CD14-positive monocyte (primary cell): ENCODE data around the gene NTN4. TPM values are rescaled to one million over a fixed set of nuclear protein-coding genes. Genes with fewer than 3 reads are reported as not detected.

Experiments used
- DNase-seq, 3 donors: peaks; one replicate each; pipeline ENCODE4 v3.0.0-alpha.2; 2011 to 2022
- H2AFZ ChIP-seq: 2 replicates; pipeline ENCODE4 v1.6.0; 2012; ENCODE audit warnings: mild to moderate bottlenecking, low read depth, low read length, inconsistent platforms; ENCODE audit not compliant: insufficient read depth, poor library complexity, severe bottlenecking
- H3K27ac ChIP-seq, 2 donors: 1 replicate in 1 of 2; 2 replicates in 1 of 2; pipeline ENCODE4 v1.5.1; 2012 to 2013; ENCODE audit warnings: low read length in 2 of 2, control low read depth in 1 of 2, inconsistent platforms in 1 of 2, low read depth in 1 of 2, mild to moderate bottlenecking in 1 of 2
- H3K27me3 ChIP-seq, 2 donors: one replicate each; pipeline versions ENCODE4 v1.6.0 to v1.6.1; 2011 to 2013; ENCODE audit warnings: low read length in 2 of 2; ENCODE audit not compliant: control insufficient read depth in 2 of 2, insufficient read depth in 2 of 2
- H3K36me3 ChIP-seq, 2 donors: replicated peaks in 1 of 2; 1 replicate in 1 of 2; 2 replicates in 1 of 2; pipeline versions ENCODE4 v1.5.1 to v1.6.1; 2012 to 2013; ENCODE audit warnings: low read length in 2 of 2, control low read depth in 1 of 2, inconsistent platforms in 1 of 2, mild to moderate bottlenecking in 1 of 2; ENCODE audit not compliant: insufficient read depth in 2 of 2, control insufficient read depth in 1 of 2
- H3K4me1 ChIP-seq, 2 donors: 1 replicate in 1 of 2; 2 replicates in 1 of 2; pipeline versions ENCODE4 v1.5.1 to v1.6.1; 2012 to 2013; ENCODE audit warnings: low read length in 2 of 2, control low read depth in 1 of 2, inconsistent platforms in 1 of 2, mild to moderate bottlenecking in 1 of 2, moderate library complexity in 1 of 2; ENCODE audit not compliant: insufficient read depth in 2 of 2, control insufficient read depth in 1 of 2
- H3K4me2 ChIP-seq: replicated peaks from 2 replicates; pipeline ENCODE3; 2012; ENCODE audit warnings: low read length, moderate library complexity, mild to moderate bottlenecking; ENCODE audit not compliant: poor library complexity, severe bottlenecking; ENCODE audit errors: extremely low read depth
- H3K4me3 ChIP-seq, 3 experiments: fragments of 200-600 bp in 1 of 3; sonication (generic) in 1 of 3; replicated peaks in 1 of 3; 1 replicate in 2 of 3; 2 replicates in 1 of 3; pipeline ENCODE4 v1.5.1; 2011 to 2013; ENCODE audit warnings: low read length in 3 of 3, mild to moderate bottlenecking in 3 of 3, control low read depth in 2 of 3, low read depth in 2 of 3, inconsistent platforms in 1 of 3, moderate library complexity in 1 of 3
- H3K79me2 ChIP-seq: 2 replicates; pipeline ENCODE4 v1.6.0; 2012; ENCODE audit warnings: mild to moderate bottlenecking, control low read depth, inconsistent platforms, low read length, moderate library complexity; ENCODE audit not compliant: insufficient read depth
- H3K9ac ChIP-seq: 2 replicates; pipeline ENCODE4 v1.6.0; 2017; ENCODE audit warnings: low read length, mild to moderate bottlenecking; ENCODE audit not compliant: insufficient read depth, poor library complexity, severe bottlenecking
- H3K9me3 ChIP-seq, 2 donors: replicated peaks in 1 of 2; 1 replicate in 1 of 2; 2 replicates in 1 of 2; pipeline versions ENCODE4 v1.5.1 to v1.6.1; 2012 to 2013; ENCODE audit warnings: low read length in 2 of 2, control low read depth in 1 of 2; ENCODE audit not compliant: control insufficient read depth in 1 of 2, insufficient read depth in 1 of 2
- H4K20me1 ChIP-seq: 2 replicates; pipeline ENCODE4 v1.6.0; 2012; ENCODE audit warnings: mild to moderate bottlenecking, low read length, control low read depth, moderate library complexity; ENCODE audit not compliant: insufficient read depth
- H3K27ac Mint-ChIP-seq, 7 donors: one replicate each; pipeline ENCODE4 v1.8.0; 2020; ENCODE audit warnings: mild to moderate bottlenecking in 7 of 7, mixed read lengths in 7 of 7, moderate library complexity in 6 of 7, inconsistent platforms in 2 of 7
- H3K27me3 Mint-ChIP-seq, 3 donors: one replicate each; pipeline ENCODE4 v1.8.0; 2021 to 2022; ENCODE audit warnings: low read depth in 3 of 3, mild to moderate bottlenecking in 3 of 3, mixed read lengths in 3 of 3, moderate library complexity in 3 of 3, inconsistent platforms in 1 of 3
- H3K36me3 Mint-ChIP-seq, 2 donors: one replicate each; pipeline ENCODE4 v1.8.0; 2020; ENCODE audit warnings: mixed read lengths in 2 of 2, inconsistent platforms in 1 of 2, mild to moderate bottlenecking in 1 of 2
- H3K4me1 Mint-ChIP-seq: one replicate; pipeline ENCODE4 v1.8.0; 2020; ENCODE audit warnings: mild to moderate bottlenecking, mixed read lengths
- H3K4me3 Mint-ChIP-seq, 2 donors: one replicate each; pipeline ENCODE4 v1.8.0; 2020; ENCODE audit warnings: mild to moderate bottlenecking in 2 of 2, mixed read lengths in 2 of 2, moderate library complexity in 1 of 2
- H3K9me3 Mint-ChIP-seq, 7 donors: one replicate each; pipeline ENCODE4 v1.8.0; 2020 to 2022; ENCODE audit warnings: mixed read lengths in 7 of 7, mild to moderate bottlenecking in 6 of 7, moderate library complexity in 6 of 7, inconsistent platforms in 2 of 7
- CTCF ChIP-seq: fragments of 200-600 bp; IDR thresholded peaks from one replicate; pipeline ENCODE4 v1.8.0; 2022; ENCODE audit warnings: antibody characterized with exemption, mild to moderate bottlenecking
- WGBS: methylation state at CpG from one replicate; pipeline ENCODE4 v1.1.5; 2013; ENCODE audit warnings: missing lambda C conversion rate; ENCODE audit not compliant: insufficient coverage; 5-methylcytosine and 5-hydroxymethylcytosine counted together
- intact Hi-C, 2 donors: fragments of 100-400 bp; cut with micrococcal nuclease; formaldehyde crosslinking; loops; one replicate each; pipeline versions ENCODE4 v1.15.0 to v1.15.1; 2023
- polyA plus RNA-seq, 3 donors: library from polyadenylated mRNA; depleted of rRNA in 1 of 3; unstranded in 2 of 3; stranded (reverse) in 1 of 3; fragments of 300-500 nt in 2 of 3; fragments of >200 nt in 1 of 3; fragmentation: Illumina TruSeq in 2 of 3; gene quantifications; 1 replicate in 2 of 3; 2 replicates in 1 of 3; pipeline ENCODE4 v1.2.3, GENCODE V29; 2012 to 2021

The NTN4 gene
- polyA plus RNA-seq, 3 donors, result not detected

DNA sequence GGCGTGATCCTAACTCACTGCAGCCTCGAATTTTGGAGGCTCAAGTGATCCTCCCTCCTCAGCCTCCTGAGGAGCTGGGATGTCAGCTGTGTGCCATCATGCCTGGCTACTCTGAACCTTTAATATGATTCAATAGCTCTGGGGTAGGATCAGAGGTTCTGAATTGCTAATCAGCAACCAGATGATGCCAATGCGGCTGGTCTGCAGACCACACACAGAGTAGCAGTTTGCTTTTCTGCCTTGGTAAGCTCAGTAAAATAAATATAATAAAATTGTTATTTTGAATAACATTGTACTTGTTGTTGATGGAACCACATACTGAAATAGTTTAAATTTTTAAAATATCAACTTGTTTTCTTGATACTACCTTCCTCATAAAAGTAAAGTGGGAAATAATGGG lies 86.6 kb downstream of the NTN4 start:
- Histone ChIP-seq H3K4me2 (no peak overlapping the region), H3K36me3 (no peaks in the 10 kb centered on the region), H2AFZ (no peak overlapping the region), H3K9ac (no peak overlapping the region), H4K20me1 (no peaks in the 10 kb centered on the region), H3K27ac (no peak overlapping the region), H3K9me3 (no peaks in the 10 kb centered on the region), H3K79me2 (no peaks in the 10 kb centered on the region), H3K27me3 (no peaks in the 10 kb centered on the region), H3K4me1 (no peaks in the 10 kb centered on the region), H3K4me3 (no peak overlapping the region)
- no peaks in the 10 kb centered on the region for H3K36me3 Mint-ChIP-seq
- no peaks in the 10 kb centered on the region for H3K9me3 Mint-ChIP-seq
- TF ChIP-seq CTCF, result no peak
- DNase-seq, result no peak
- 67% methylated on average over 2 of the region's 3 CpGs for WGBS
- no peaks in the 10 kb centered on the region for H3K4me1 Mint-ChIP-seq
- intact Hi-C loops, result no loop called here
- no peak overlapping the region for H3K27ac Mint-ChIP-seq
- peaks cover 5 to 14% (median 7%) of the 10 kb centered on the region in 3 donors for H3K27me3 Mint-ChIP-seq
- no peak overlapping the region for H3K4me3 Mint-ChIP-seq

DNA sequence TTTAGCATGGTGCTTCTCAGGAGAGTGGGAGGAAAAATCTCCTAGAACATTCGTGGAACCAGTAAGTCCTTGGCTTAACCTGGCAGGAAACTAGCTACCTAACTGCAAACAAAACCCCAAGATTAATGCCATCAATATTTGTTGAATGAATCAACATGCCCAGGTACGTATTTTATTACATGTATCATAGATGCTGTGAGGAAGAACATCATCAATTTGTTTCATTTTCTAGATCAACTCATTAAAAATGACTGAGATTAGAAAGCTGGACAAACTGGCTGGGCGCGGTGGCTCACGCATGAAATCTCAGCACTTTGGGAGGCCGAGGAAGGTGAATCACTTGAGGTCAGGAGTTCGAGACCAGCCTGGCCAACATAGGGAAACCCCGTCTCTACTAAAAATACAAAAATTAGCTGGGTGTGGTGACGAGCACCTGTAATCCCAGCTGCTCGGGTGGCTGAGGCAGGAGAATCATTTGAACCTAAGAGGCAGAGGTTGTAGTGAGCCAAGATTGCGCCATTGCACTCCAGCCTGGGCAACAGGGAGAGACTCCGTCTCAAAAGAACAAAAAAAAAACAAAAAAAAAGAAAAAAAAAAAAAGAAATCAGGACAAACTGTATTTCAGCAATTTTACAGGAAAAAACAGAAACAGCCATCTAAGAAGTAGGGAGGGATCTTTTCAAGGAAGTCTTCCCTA lies 88.7 kb downstream of the NTN4 start:
- H3K79me2 ChIP-seq, result no peaks in the 10 kb centered on the region
- no peak overlapping the region for H3K27ac ChIP-seq
- no peak for DNase-seq
- H3K4me3 ChIP-seq, result no peak overlapping the region
- no peaks in the 10 kb centered on the region for H3K27me3 ChIP-seq
- no peaks in the 10 kb centered on the region for H3K9me3 ChIP-seq
- no peak overlapping the region for H3K4me2 ChIP-seq
- H3K36me3 ChIP-seq, result no peaks in the 10 kb centered on the region
- no peaks in the 10 kb centered on the region for H3K4me1 ChIP-seq
- H3K9ac ChIP-seq, result no peak overlapping the region
- no peak for TF ChIP-seq CTCF
- no peaks in the 10 kb centered on the region for H4K20me1 ChIP-seq
- H3K4me3 Mint-ChIP-seq, result no peak overlapping the region
- H3K36me3 Mint-ChIP-seq, result no peaks in the 10 kb centered on the region
- no peak overlapping the region for H2AFZ ChIP-seq
- H3K4me1 Mint-ChIP-seq, result no peaks in the 10 kb centered on the region
- WGBS, result 100% methylated on average over 1 of the region's 12 CpGs
- H3K27ac Mint-ChIP-seq, result no peak overlapping the region
- no peaks in the 10 kb centered on the region for H3K9me3 Mint-ChIP-seq
- intact Hi-C loops, result no loop called here
- peaks cover 1 to 7% (median 6%) of the 10 kb centered on the region in 3 donors for H3K27me3 Mint-ChIP-seq
